DMS53 treated with DMSO at 0.1 percent for 48 hours (cell line): ENCODE data around the gene GPR161.

Source experiments
- DNase-seq: peaks from one replicate; lab custom pipeline; 2025; ENCODE audit not compliant: unreplicated experiment; lab: John Stamatoyannopoulos, UW

Gene GPR161

DNA sequence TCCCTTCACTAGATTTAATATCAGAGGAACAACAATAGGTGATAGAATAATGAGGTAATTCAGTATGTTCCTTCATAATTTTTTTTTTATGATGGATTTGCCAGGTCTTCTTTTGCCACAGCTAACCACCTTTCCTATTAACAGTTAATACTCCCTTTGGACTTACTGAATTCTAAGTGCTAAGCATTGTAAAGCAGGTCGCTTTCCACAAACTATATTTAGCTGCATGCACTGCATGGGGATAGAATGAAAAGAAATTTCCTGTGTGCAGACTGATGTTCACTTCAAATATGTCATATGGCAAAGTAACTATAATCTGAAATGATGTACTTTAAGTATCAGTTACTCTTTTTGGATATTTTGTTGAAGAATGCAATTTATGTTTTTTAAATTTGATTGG lies 85.8 kb downstream of the GPR161 start:
- no peak for DNase-seq

DNA sequence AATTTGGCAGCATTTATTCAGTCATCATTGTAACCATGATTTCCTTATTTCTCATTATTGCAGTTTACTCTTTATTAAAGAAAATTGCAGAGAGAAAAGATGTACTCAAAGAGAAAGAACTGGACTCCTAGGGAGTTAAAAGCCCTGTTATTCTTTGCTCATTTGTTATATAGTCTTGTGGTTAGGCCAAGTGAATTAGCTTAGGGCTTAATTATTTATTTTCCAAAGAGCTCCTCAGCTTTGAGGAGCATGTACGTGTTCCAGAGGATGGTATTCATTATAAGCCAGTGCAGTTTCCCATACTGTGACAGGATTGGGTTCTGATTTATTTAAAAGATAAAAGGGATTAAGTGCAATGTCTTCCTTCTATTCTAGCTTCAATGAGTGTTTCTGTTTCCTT lies 86.4 kb downstream of the GPR161 start:
- DNase-seq, result no peak

GRCh38 chr1:168045311-168045710 lies 91.4 kb downstream of the GPR161 start:
- no peak for DNase-seq

DNA sequence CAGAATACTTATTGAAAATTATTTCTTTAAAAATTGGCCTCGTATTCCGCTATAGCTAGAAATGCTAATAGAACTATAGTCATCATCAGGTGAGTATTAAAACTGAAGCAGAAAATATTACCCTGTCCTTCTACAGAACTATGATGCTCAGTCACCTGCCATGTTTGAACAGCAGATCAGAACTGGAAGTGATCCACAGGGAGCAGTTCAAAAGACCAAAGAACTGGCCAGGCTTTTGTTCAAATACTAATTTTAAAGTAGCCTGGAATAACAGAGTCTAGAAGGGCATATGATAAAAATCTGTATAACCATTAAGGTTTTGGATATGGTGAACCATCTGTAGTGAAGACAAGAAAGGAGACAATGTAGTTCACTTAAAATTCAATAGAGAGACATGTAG lies 94.4 kb downstream of the GPR161 start:
- no peak for DNase-seq

- no peak for DNase-seq
Measured at GRCh38 chr1:168035345-168035744, 101.4 kb downstream of the GPR161 start.

- DNase-seq, result no peak
Measured at GRCh38 chr1:168032029-168032428, 104.7 kb downstream of the GPR161 start.

GRCh38 chr1:168031627-168032026 lies 105.1 kb downstream of the GPR161 start:
- no peak for DNase-seq

GRCh38 chr1:168031198-168031597 lies 105.5 kb downstream of the GPR161 start:
- no peak for DNase-seq
